HUDEP-2 (cell line): ENCODE data around the gene PRDX3.
A peak's percentile ranks its signal among the peaks of the same experiment; 100 is the strongest.

Source experiments
- DNase-seq, 76 experiments: peaks; one replicate each; lab custom pipeline; 2025; ENCODE audit not compliant: unreplicated experiment in 76 of 76; lab: John Stamatoyannopoulos, UW

Gene PRDX3

DNA sequence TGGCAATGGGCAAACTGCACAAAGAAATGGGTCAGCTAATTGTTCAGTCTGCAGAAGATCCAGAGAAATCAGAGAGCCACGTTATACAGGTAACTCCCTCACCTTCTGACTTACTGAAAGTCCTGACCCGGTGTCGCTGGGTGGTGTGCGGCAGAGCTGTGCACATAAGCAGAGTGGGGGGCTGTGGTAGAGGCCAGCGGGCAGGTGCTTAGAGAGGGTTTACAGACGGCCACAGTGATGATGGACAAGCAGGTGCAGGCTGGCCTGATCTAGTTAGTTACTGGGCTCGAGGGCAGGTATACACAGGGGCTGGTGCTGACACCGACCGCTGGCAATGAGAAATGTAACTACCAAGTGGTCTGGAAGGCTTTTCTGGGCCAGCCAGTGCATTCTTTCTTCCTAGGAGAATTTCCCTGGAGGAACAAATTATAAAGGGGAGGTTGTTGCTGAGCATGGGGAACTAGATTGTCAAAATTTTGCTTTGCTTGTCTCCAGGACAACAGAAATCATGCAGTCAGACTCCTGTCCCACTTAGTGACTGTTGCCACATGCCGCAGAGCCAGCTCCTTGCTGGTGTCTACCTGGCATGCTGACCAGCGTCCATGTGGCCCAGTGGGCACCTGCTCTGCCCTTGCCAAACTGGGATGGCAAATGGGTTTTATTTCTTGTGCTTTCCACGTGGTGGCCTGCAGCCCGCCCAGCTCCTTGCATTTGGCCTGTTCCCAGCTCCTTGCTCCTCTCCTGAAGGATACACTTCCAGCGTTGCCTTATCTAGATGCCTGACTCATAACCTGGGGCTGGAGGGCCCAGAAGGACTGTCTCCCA lies 45.9 kb downstream of the PRDX3 start:
- DNase-seq: no peak

DNA sequence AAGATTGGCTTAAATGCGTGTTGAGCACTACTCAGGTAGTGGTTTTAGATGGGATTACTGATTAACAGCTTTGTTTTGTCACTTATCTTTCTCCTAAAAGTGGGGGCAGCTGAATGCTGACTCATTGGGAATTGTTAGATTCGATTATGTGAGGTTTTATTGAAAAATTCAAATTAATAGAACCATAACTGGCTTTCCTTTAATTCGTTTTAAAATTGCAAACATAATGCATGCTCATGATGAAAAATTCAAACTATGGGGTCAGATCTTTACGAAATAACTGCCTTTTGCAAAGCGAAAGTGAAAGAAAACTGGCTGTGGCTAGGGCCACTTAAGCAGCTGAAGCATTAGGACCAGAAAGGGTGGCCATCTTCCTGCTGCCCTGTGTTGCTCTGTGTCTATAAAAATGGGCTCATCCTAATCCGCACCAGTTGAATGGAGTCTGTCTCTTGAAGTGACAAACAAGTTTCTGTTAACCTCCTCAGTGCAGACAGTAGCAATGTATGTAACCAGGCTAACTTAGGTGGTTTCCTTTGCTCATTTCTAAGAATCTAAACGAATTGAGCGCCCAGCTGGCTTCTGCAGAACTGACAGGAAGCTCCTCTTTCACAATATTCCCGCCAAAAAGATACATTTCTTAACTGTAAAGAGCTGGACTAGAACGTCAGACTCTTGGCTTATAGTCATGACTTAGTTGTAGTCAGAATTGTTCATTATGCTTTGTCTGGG lies 46.9 kb downstream of the PRDX3 start:
- DNase-seq: peak in 4 of 76 experiments; percentile 4 to 17 (median 14)

DNA sequence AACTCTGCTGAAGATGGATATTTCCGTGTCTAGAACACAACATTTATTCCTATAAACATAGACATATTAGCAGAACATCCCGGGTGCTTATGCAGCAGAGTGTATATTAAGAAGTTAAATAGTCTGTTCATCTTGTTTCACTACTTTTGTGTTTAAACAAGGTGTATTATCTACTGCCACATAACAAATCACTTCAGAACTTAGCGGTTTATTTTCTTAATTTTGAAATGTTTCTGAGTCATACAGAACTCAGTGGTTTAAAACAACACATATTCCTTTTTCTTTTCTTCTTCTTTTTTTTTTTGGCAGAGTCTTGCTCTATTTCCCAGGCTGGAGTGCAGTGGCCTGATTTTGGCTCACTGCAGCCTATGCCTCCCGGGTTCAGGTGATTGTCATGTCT lies 48.9 kb downstream of the PRDX3 start:
- no peak for DNase-seq

DNA sequence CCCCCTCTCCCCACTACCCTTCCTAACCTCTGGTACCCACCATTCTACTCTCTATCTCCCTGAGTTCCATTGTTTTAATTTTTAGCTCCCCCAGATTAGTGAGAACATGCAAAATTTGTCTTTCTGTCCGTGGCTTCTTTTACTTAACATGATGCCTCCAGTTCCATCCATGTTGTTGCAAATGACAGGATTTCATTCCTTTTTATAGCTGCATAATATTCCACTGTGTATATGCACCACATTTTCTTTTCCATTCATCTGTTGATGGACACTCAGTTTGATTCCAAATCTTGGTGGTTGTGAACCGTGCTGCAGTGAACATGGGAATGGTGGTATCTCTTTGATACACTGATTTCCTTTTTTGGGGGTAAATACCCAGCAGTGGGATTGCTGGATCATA lies 52.7 kb downstream of the PRDX3 start:
- no peak for DNase-seq

DNA sequence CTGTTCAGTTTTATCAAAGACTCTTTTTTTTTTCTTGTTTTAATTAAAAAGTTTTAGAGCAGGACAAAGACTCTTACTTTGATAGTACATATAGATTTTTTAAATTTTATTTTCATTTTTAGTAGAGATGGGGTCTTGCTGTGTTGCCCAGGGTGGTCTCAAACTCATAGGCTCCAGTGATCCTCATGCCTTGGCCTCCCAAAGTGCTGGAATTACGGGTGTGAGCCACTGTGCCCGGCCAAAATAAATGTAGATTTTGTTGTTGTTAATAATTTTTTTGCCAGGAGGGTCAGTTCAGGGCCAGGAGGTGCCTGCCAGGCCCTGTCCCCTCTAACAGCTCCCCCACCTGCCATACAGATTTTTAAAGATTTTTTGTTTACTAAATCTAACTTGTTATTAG lies 57.7 kb downstream of the PRDX3 start:
- no peak for DNase-seq

DNA sequence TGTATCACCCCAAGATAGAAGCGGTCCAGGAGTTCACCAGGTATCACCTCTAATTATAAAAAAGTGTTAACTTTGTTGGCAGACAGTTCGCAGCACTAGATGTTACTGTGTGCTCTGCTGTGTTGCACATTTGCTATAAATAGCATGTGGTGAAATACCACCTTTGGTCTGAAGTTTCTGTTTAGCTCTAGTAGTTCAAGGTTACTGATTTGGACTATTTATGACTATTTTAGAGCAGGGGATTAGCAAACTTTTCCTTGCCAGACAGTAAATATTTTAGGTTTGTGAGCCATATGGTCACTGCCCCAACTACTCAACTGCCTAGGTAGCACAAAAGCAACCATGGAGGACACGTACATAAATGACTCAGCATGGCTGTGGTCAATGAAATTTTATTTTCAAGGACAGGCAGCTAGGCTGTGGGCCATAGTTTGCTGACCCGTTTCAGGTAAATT lies 58.2 kb downstream of the PRDX3 start:
- no peak for DNase-seq

DNA sequence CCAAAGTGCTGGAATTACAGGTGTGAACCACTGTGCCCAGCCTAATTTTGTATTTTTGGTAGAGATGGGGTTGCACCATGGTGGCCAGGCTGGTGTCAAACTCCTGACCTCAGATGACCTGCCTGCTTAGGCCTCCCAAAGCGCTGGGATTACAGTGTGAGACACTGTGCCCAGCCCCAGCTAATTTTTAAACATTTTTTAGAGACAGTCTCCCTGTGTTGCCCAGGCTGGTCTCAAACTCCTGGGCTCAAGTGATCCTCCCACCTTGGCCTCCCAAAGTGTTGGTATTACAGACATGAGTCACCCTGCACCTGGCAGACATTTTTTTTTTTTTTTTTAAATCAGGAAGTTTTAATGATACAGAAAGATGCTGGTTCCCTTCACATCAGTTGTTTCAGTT lies 59.2 kb downstream of the PRDX3 start:
- no peak for DNase-seq

DNA sequence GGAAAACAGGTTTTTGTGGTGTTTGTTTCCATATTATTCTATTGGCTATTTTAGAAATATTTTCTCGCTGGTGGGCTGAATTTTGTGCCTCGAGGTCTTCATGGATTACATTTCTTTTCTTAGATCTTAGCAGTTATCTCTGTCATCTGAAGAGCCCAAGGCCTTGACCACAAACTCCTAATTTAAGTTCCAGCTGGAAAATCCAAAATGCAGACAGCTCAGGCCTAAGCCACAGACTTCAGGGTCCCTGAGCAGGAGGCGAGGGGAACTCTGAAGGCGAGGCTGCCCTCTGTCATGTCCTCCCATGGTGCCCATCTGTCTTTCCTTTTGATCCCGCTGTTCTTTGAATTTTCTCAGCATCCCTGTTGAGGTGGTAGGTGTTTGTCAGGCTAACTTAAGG lies 60.4 kb downstream of the PRDX3 start:
- no peak for DNase-seq
